22Rv1 (cell line): Measurements from ENCODE around the gene SCFD2.

Source experiments
- CTCF ChIP-seq: fragments of 450-650 bp; IDR thresholded peaks from 2 replicates; pipeline ENCODE4 v1.5.1; 2017; ENCODE audit warnings: mild to moderate bottlenecking
- ZFX ChIP-seq: fragments of 450-650 bp; IDR thresholded peaks from 2 replicates; pipeline ENCODE4 v1.6.1; 2017; ENCODE audit warnings: antibody characterized with exemption, borderline replicate concordance

- TF ChIP-seq CTCF = no peak
- no peak for TF ChIP-seq ZFX
Measured at GRCh38 chr4:52947401-52948056, 418.3 kb downstream of the SCFD2 start.
